GM18867 (cell line): ENCODE data around the gene PNPLA6.
"Not testable (repeated sequence)": the region's sequence is repeated elsewhere in the genome, so short reads cannot be mapped to it uniquely, and the experiment has no call there.

ENCODE experiments used
- ATAC-seq: cut with Tn5 transposase; IDR thresholded peaks from one replicate; pipeline ENCODE4 v1.9.1; 2021; ENCODE audit warnings: mild to moderate bottlenecking, moderate library complexity; ENCODE audit not compliant: unreplicated experiment

Gene PNPLA6

GRCh38 chr19:7550987-7551761 lies 15.7 kb downstream of the PNPLA6 start:
- no peak for ATAC-seq

GRCh38 chr19:7552781-7553180 lies 17.3 kb downstream of the PNPLA6 start:
- no peak for ATAC-seq

- ATAC-seq: no peak
Measured at GRCh38 chr19:7554565-7554964, 19.0 kb downstream of the PNPLA6 start.

GRCh38 chr19:7554990-7555864 lies 19.7 kb downstream of the PNPLA6 start:
- ATAC-seq: no peak

GRCh38 chr19:7556696-7557315 lies 21.3 kb downstream of the PNPLA6 start:
- no peak for ATAC-seq

- ATAC-seq: no peak
Measured at GRCh38 chr19:7558667-7559066, 23.1 kb downstream of the PNPLA6 start.

- ATAC-seq: no peak
Measured at GRCh38 chr19:7559102-7559501, 23.6 kb downstream of the PNPLA6 start.

- no peak for ATAC-seq
Measured at GRCh38 chr19:7560255-7560654, 24.7 kb downstream of the PNPLA6 start.

GRCh38 chr19:7561325-7561724 lies 25.8 kb downstream of the PNPLA6 start:
- ATAC-seq: no peak

- no peak for ATAC-seq
Measured at GRCh38 chr19:7562646-7563393, 27.3 kb downstream of the PNPLA6 start.

GRCh38 chr19:7564866-7565265 lies 29.3 kb downstream of the PNPLA6 start:
- ATAC-seq: no peak

- ATAC-seq: no peak
Measured at GRCh38 chr19:7565332-7565731, 29.8 kb downstream of the PNPLA6 start.

GRCh38 chr19:7570761-7571160 lies 35.2 kb downstream of the PNPLA6 start:
- no peak for ATAC-seq

GRCh38 chr19:7575434-7576040 lies 40.0 kb downstream of the PNPLA6 start:
- ATAC-seq: no peak

- not testable (repeated sequence) for ATAC-seq
Measured at GRCh38 chr19:7577422-7577821, 41.9 kb downstream of the PNPLA6 start.

- ATAC-seq: no peak
Measured at GRCh38 chr19:7578127-7578526, 42.6 kb downstream of the PNPLA6 start.

GRCh38 chr19:7579182-7579581 lies 43.7 kb downstream of the PNPLA6 start:
- ATAC-seq: no peak

- ATAC-seq: no peak
Measured at GRCh38 chr19:7582446-7582845, 46.9 kb downstream of the PNPLA6 start.

- ATAC-seq: no peak
Measured at GRCh38 chr19:7589822-7590221, 54.3 kb downstream of the PNPLA6 start.

GRCh38 chr19:7590256-7590655 lies 54.7 kb downstream of the PNPLA6 start:
- ATAC-seq: no peak
